NCI-H2171 (cell line): ENCODE measurements around the gene NTSR2.

Experiments
- DNase-seq: peaks from one replicate; lab custom pipeline; 2025; lab: John Stamatoyannopoulos, UW

NTSR2 gene

DNA sequence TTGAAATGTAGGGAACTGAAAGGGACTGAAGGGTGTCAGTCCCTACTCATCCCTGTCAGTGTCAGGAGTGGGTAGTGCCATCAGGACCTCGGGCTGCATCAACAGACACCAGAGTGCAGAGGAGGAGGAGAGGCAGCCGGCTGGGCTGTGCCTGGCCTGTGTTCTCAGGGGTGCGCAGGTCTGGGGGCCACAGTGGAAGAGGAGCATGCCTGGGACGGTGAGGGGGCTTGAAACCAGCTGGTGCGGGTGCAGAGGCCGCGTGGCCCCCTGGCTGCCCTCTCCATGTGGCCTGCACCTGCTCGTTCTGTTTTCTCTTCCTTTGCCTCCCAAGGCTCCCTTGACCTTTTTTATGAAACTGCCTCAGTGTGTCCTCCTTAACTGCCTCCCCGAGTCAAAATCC is 41.3 kb downstream of the NTSR2 start:
- no peak for DNase-seq

GRCh38 chr2:11625671-11626070 is 44.3 kb downstream of the NTSR2 start:
- no peak for DNase-seq

- DNase-seq = no peak
These were observed 45.1 kb downstream of the NTSR2 start for GRCh38 chr2:11624893-11625292.

GRCh38 chr2:11622611-11623010 is 47.4 kb downstream of the NTSR2 start:
- DNase-seq = no peak

- no peak for DNase-seq
These were observed 48.6 kb downstream of the NTSR2 start for GRCh38 chr2:11621410-11621809.

DNA sequence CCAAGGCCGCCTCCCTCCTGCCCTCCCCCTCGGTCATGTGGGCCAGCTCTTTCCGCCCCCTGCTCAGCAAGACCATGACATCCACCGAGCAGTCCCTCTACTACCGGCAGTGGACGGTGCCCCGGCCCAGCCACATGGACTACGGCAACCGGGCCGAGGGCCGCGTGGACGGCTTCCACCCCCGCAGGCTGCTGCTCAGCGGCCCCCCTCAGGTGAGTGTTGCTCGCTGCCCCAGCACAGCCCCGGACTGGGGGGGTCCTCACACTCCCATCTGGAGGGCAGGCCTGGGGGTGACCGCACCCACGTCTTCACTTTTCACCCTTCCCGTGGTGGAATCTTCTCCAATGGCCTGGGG is 51.3 kb downstream of the NTSR2 start:
- no peak for DNase-seq

- DNase-seq = no peak
These were observed 51.8 kb downstream of the NTSR2 start for GRCh38 chr2:11617984-11618707.

- DNase-seq = no peak
These were observed 52.5 kb downstream of the NTSR2 start for GRCh38 chr2:11617527-11617926.

- DNase-seq = no peak
These were observed 53.1 kb downstream of the NTSR2 start for GRCh38 chr2:11616851-11617415.

DNA sequence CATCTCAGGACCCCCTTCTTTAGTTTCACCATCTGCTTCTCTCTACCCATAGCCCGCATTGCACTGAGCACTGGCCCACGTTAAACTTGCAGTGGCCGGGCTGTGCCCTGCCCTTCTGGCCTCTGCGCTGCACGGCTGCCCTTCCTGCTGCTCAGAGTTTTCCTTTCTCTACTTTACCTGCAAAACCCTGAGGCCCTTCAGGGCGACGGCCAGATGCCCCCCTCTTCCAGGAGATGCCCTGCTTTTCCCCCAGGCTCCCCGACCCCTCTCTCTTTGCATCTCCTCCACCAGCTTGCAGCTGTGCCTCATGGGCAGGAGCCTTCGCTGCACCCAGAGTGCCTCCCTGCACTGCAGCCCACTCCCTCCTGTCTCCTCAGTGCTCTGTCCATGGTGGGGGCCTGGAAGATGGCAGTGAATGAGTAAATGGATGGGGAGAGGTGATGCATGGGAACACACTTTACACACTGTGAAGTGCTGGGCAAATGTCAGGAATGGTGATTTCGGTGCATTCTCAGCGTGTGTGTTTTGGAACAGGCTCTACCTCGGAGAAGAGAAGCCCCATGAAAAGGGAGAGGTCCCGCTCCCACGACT is 53.8 kb downstream of the NTSR2 start:
- DNase-seq = no peak

DNA sequence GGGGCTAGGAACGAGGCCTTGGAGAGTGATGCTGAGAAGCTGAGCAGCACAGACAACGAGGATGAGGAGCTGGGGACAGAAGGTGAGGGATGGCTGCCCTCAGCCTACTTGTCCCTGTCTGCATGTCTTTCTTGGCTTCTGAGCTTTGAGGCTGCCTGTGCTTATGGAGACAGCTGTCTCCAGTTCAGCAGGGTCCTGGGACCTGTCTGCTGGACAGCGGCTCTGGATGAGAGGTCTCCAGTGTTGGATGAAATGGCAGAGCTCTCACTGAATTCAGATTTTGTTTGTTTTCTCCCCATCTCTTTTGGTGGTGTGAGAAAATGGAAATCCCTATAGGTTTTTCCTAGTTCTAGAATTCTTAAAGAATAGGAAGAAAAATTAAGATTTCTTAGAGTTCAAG is 54.8 kb downstream of the NTSR2 start:
- DNase-seq = no peak

- DNase-seq = no peak
These were observed 56.7 kb downstream of the NTSR2 start for GRCh38 chr2:11613297-11613696.

GRCh38 chr2:11612553-11613215 is 57.3 kb downstream of the NTSR2 start:
- DNase-seq = no peak

DNA sequence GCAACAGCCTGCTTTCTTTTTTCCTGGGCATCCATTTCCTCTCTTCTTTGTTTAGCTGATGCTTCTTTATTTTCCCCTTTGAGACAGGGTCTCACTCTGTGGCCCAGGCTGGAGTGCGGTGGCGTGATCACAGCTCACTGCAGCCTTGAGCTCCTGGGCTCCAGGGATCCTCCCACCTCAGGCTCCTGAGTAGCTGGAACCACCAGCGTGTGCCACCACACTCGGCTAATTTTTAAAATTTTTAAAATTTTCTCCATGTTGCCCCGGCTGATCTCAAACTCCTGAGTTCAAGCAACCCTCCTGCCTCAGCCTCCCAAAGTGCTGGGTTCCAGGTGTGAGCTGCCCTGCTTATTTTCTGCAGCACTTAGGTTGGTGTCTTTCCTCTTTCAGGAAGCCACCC is 58.7 kb downstream of the NTSR2 start:
- no peak for DNase-seq

GRCh38 chr2:11610624-11611242 is 59.3 kb downstream of the NTSR2 start:
- DNase-seq = no peak
